Activated CD8-positive, alpha-beta memory T cell treated with anti-CD3 and anti-CD28 coated beads for 36 hours (primary cell): ENCODE results near the gene PTH. TPM values are rescaled to one million over a fixed set of nuclear protein-coding genes. Genes with fewer than 3 reads are reported as not detected.

Experiments used
- CTCF ChIA-PET: fragments of 350-600 bp; sonication (Branson Sonifier 250); formaldehyde crosslinking; loops from one replicate; lab custom pipeline; 2021; ENCODE audit warnings: antibody characterized with exemption; lab: Charles Lee
- POLR2A ChIA-PET: fragments of 350-600 bp; sonication (Branson Sonifier 250); formaldehyde crosslinking; loops from one replicate; lab custom pipeline; 2021; ENCODE audit warnings: antibody characterized with exemption; lab: Charles Lee
- total RNA-seq, 2 experiments: library from RNA; stranded (reverse); gene quantifications; one replicate each; pipeline ENCODE4 v1.2.3, GENCODE V29; 2021

The PTH gene
- total RNA-seq = not detected

GRCh38 chr11:13495929-13496328 is at the start of gene PTH:
PTH (minus strand) TSS chr11:13495997; CDS start chr11:13492855, 3,142 bp downstream.
- ChIA-PET POLR2A (no interaction called here), CTCF (no interaction called here)

- POLR2A ChIA-PET = no interaction called here
Observed at GRCh38 chr11:13538044-13538443, 42.2 kb upstream of the PTH start.

DNA sequence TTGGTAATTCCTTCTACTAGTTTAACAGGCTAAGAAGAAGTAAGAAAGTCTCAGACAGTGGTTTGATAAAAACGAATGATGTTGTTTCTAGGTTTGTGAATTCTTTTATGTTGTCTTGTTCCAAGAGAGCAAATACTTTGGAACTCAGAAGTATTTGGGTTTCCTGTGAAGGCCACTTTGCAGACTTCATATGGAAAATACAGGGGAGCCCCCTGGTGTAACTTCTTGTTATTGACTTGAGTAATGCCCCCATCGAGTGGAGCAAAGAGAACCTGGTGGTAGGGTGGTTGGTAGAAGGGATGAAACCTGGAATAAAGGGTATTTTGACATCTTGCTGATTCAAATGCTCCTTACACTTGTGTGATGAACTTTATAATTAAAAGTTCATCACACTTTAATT is 40.0 kb upstream of the PTH start:
- ChIA-PET CTCF (no interaction called here), POLR2A (no interaction called here)

More at GRCh38 chr11:13538044-13538443, 42.2 kb upstream of the PTH start:
- CTCF ChIA-PET = no interaction called here

GRCh38 chr11:13534358-13534757 is 38.6 kb upstream of the PTH start:
- ChIA-PET POLR2A (no interaction called here), CTCF (no interaction called here)

- CTCF ChIA-PET = no interaction called here
- POLR2A ChIA-PET = no interaction called here
Observed at GRCh38 chr11:13525257-13525656, 29.5 kb upstream of the PTH start.

DNA sequence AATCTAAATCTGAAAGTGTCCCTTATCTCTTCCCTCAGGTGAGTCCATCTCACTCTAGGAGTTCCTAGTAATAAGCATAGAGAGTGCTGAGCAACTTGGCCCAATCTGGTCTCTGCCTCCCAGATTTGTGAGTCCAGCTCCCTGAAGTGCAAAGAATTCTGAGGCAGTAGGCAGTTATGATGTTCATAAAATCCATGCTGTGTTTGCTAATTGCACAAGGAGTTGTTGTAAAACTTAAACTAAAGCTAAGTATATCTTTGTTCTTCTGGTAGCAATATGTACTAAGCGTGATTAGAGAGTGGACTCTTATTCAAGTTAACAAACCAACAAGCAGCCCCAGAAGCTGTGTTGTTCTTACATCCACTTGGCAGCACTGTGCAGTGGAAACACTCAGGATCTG is 7.6 kb upstream of the PTH start:
- POLR2A ChIA-PET = no interaction called here
- CTCF ChIA-PET = no interaction called here

DNA sequence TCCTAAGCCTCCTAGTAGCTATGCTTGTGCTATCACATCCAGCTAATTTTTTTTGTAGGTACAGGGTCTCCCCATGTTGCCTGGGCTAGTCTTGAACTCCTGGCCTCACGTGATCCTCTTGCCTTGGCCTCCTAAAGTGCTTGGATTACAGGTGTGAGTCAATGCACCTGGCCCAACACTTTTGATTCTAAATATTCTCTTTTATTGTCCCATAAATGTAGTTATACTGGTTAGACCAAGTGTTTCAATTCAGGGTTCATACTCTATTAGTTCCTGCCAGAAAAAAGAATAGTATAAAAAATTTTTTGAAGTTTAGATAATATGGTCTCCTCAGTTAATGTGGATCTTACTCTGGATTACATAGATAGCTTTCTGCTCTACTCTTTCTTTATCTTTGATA is 6.7 kb upstream of the PTH start:
- POLR2A ChIA-PET = no interaction called here

GRCh38 chr11:13494051-13494450 is 1.7 kb downstream of the PTH start:
- ChIA-PET CTCF (no interaction called here), POLR2A (no interaction called here)

More for the DNA sequence above, 6.7 kb upstream of the PTH start:
- CTCF ChIA-PET = no interaction called here

GRCh38 chr11:13487661-13488030 is 8.2 kb downstream of the PTH start:
- ChIA-PET CTCF (interaction anchor here (1.2 kb wide), 2 partner anchors 9 to 10 kb away, joined by 3 read pairs; no protein-coding TSS in a partner anchor), POLR2A (interaction anchor here (0.6 kb wide), 1 partner anchor 114 kb away, joined by 3 read pairs; no protein-coding TSS in a partner anchor)

DNA sequence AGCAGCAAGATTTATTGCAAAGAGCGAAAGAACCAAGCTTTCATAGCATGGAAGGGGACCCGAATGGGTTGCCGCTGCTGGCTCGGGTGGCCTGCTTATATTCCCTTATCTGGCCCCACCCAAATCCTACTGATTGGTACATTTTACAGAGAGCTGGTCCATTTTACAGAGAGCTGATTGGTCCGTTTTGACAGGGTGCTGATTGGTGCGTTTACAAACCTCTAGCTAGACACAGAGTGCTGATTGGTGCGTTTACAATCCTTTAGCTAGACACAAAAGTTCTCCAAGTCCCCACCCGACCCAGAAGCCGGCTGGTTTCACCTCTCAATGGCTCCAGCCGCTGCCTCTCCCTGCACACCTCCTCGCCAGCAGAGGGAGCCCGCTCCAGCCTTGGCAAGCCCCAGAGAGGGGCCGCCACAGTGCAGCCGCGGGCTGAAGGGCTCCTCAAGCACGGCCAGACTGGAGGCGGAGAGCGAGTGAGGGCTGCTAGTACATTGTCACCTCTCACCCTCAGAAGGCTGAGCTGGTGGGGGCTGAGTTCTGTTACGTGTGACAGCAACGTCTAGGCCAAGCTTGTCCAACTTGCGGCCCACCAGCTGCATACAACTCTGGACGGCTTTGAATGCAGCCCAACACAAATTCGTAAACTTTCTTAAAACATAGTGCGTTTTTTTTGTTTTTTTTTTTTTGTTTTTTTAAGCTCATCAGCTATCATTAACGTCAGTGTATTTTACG is 8.7 kb downstream of the PTH start:
- ChIA-PET POLR2A (interaction anchor here (0.6 kb wide), 1 partner anchor 114 kb away, joined by 3 read pairs; no protein-coding TSS in a partner anchor), CTCF (interaction anchor here (1.2 kb wide), 2 partner anchors 9 to 11 kb away, joined by 3 read pairs; no protein-coding TSS in a partner anchor)

GRCh38 chr11:13480198-13480597 is 15.6 kb downstream of the PTH start:
- ChIA-PET POLR2A (no interaction called here), CTCF (no interaction called here)

DNA sequence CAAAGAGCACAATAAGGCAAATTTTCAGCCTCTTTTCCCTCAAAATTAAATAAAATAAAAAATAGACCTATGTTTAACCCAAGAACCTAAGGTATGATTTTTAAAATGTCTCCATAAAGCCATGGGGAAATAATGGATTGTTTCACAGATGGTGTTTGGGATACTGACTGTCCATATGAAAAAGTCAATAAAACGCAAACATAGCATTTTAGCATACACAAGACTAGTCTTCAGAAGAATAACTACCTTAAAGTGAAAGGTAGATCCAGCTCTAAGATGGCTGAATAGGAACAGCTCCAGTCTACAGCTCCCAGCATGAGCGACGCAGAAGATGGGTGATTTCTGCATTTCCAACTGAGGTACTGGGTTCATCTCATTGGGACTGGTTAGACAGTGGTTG is 16.1 kb downstream of the PTH start:
- POLR2A ChIA-PET = no interaction called here
- CTCF ChIA-PET = no interaction called here

- ChIA-PET CTCF (no interaction called here), POLR2A (no interaction called here)
Observed at GRCh38 chr11:13475091-13475490, 20.7 kb downstream of the PTH start.

GRCh38 chr11:13473013-13473722 is 22.6 kb downstream of the PTH start:
- CTCF ChIA-PET = no interaction called here
- POLR2A ChIA-PET = no interaction called here

- ChIA-PET CTCF (interaction anchor here (0.6 kb wide), 1 partner anchor 760 kb away, joined by 3 read pairs; no protein-coding TSS in a partner anchor), POLR2A (no interaction called here)
Observed at GRCh38 chr11:13468750-13469149, 27.0 kb downstream of the PTH start.

GRCh38 chr11:13465909-13466371 is 29.9 kb downstream of the PTH start:
- ChIA-PET POLR2A (no interaction called here), CTCF (no interaction called here)

DNA sequence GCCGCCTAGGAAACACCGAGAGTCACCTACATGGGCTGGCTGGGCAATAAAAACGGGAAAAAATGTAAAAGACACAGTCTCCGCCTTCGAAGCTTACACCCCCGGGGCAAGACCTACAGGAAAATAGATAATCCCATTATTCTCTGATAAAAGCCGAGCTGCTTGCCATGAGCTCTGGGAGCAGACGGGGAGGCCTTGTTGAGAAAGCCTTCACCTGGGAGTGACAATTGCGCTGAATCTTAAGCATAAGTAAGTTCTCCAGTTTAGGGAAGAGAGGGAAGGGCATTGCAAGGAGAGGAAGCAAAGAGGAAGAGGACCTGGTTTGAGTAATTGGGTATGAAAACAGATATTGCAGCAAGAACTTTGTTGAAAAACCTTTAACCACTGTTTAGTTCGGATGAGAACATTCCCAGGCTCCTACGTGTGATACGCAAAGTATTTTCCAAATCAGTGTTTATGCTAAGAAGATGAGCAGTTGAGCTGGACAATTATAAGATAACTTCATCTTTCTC is 32.0 kb downstream of the PTH start:
- ChIA-PET POLR2A (no interaction called here), CTCF (no interaction called here)

DNA sequence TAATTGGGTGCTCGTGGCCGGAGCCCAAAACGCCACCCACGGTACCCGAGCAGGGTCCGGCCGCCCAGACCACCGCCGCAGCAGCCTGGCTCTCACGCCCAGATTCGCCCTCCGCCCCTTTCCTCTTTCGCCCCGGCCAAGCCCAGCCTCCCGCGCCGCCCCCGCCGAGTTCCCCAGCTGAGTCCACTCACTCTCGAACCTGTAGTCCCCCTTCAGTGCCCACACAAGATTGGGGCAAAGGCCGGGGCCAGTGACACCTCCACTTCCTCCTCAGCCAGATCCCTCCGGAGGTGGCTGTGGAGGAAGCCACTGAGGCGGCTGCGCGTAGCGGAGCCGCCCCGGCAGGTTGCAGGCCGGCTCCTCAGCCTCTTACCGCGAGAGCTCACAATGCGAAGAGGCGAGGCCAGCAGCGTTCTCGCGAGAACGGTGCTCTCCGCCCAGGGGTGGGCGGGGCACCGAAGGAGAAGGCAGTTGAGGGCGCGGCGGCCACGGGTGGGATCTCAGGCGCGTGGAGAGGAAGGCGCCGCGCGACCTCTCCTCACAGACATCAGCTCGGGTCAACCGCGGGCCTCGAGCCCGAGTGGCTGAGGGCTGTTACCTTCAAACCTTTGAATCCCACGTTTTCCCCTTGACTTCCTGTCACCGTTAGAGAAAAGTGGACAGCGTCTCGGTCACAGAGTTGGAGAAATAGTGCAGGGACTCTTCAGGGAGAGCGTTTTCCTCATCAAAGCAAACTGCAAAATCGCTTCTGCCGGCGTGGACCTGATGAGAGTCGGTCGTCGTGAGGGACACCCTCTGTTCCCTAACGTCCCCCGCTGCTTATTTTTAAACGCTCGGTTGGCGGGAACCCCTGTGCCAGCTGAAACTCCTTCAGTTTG is 32.7 kb downstream of the PTH start, which contains the start of gene BTBD10:
BTBD10 (minus strand) TSS at position 322 of the 878 bp plus-strand sequence. CDS start 18,098 bp downstream, outside the sequence.
- CTCF ChIA-PET = interaction anchor here (0.6 to 1.0 kb wide), 2 partner anchors 77 to 462 kb away, joined by 3 to 4 read pairs; no protein-coding TSS in a partner anchor
- POLR2A ChIA-PET = interaction anchor here (0.9 to 1.0 kb wide), 2 partner anchors 12 to 175 kb away, joined by 3 to 7 read pairs; no protein-coding TSS in a partner anchor
